Suppressor macrophage treated with lipopolysaccharide for 1 hour (primary cell): ENCODE results near the gene CREBBP.

ENCODE experiments used
- DNase-seq, 3 donors: peaks; one replicate each; pipeline ENCODE4 v3.0.0-alpha.2; 2020 to 2022

CREBBP gene

DNA sequence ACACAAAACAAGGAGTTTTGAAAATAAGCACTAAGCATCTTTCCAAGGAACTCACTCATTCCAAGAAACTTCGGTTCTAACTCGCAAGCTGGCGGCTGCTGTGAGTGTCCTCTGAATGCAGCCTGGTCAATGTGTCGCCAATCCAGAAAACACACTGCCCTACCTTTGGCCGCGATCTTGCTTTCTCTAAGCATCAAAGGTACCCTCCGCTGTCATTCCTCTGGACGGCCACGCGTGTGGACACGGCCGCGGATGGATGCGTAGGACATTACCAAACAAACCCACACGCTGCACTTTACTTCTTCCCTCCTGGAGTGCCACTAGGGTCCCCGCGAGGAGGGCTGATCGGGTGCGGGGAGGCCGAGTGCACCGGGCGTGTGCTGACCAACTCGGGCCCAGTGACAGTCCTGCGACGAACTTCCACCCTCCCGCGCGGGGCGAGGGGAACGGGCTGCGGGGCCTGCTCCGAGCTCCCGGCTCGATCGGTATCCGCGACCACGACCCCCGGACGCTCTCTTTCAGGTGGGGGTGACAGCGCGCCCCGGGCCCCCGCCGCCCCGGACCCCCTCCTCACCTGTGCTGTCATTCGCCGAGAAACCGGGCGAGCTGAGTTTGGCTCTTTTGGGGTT lies 1.1 kb downstream of the CREBBP start:
- DNase-seq: peak; percentile 41 to 59 (median 53)

DNA sequence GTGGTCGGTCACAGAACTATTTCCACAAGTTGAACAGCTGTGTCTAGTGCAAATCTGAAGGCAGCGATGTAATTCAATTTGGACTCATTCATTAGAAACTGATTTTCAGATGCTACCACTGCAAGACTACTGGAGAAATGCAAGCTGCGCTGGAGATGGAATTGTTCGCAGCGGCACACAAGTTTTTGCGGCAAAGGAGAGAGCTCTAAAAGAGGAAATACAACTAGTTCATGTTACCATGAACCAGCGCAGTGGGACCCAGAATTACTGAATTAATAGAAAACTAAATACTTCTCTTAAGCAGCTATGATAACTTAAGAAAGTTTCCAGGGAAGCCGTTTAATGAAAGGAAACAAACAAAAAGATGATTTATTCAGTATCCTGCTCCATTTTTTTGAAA lies 1.9 kb downstream of the CREBBP start:
- DNase-seq: peak; percentile 40 to 56 (median 51)

DNA sequence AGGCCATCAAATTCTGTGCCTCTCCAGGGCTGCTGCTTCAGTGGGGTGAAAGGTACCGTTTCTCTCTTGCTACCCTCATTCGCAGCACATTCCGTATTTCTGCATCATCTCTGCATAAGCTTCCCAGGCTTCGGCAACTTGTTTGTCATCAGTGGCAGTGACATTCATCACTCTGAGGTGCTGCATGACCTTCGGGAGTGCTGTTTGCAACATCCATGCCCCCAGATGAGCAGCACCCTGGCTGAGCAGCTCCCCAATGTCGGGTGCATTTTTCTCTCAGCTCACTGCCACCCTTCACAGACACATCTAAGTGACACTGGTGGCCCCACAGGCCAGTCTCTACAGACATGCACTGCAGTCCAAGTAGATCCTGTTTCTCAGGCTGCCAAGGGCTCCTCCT lies 3.8 kb downstream of the CREBBP start:
- no peak for DNase-seq

DNA sequence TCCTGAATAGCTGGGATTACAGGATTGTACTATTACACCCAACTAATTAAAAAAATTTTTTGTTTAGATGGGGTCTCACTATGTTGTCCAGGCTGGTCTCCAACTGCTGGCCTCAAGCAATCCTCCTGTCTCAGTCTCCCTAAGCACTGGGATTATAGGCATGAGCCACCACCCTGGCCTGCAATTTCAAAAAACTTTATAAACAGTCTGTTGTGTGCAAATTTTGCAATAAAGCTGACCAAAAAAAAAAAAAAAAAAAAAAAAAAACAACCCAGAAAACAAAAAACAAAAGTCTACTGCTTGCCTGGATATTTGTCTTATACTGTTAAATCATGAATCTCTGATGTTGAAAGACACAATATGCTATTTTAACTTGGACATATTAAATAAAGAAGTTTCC lies 4.4 kb downstream of the CREBBP start:
- DNase-seq: no peak

DNA sequence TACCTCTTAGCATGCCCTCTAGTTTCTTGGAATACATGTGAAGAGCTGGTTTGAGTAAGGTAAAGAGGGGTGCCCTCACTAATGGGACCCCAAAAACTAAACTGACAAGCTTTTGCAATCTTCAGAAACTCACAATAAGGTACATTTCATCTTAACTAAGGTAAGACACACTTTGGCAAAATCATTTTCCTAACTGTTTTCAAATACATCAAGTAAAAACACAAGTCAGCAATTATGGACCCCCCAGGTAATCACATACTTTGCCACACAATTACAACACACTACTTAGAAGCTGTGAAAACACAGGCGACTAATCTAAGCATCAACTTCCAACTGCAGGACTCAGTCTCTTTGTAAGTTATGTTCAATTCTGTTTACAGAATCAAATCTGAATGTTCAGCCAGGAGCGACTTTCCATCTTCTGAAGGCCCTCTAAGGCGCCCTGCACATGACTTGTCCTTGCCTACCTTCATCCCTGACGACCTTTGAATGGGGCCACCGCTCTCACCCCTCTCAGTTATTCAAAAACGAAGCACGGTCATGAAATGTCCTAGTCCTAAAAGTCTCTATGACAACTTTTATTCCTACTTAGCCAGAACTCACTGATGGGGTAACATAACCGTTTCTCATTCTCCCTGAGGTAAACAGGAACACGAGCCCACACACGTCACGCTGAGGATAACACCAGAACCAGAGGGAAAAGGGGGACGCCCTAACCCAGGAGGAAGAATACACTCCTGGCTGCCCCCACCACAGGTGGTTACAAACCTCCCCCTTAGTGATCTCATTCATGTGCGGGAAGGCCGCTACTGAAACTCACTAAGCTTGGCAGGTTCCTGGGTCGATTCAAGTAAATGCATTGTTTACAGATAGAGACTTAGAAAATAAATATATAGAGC lies 5.5 kb downstream of the CREBBP start:
- DNase-seq: no peak

DNA sequence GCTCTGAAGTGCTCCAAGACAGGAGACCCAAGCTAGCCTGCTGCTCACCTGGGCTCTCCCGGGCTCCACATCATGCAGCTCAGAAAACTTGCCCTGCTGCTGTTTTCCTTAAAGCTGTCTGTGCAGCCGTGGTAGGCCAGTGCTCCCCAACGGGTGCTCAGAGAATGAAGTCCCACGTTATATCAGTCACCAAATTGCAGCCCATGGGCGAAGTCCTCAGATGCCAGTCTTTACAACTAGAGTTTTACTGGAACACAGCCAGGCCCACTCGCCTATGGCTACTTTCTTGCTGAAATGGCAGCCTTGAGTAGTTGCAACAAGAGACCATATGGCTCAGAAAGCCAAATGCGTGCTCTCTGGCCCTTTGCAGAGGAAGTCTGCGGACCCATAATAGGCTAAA lies 6.3 kb downstream of the CREBBP start:
- no peak for DNase-seq

DNA sequence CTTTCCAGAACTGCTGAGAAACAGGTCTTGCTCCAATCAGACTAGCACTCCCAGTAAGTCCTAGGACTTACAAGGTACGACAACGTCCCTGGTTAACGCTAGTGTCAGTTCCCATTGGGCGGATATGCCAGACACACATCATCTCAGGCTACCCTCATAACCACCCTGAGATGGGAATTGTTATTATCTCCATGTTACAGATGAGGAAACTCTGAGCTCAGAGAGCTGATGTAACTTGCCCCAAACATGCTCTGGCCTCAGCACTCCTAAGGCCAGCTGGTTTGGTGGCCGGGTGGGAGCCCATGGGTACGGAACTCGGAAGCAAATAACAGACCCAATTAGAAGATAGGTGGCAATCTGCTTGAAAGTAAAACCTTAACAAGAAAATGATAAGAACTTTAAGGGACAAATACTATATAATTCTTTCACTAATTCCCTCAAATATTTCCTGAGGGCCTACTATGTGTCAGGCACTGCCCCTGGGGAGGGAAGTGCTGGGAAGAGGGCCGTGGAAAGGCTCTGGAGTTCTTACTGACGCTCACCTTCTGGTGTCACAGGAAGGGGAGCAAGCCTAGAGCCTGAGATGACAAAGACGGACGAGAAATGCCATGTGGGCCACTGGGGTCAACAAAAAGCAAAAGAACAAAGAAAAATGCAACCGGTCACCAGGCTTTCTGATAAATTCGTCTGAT lies 6.9 kb downstream of the CREBBP start:
- no peak for DNase-seq

DNA sequence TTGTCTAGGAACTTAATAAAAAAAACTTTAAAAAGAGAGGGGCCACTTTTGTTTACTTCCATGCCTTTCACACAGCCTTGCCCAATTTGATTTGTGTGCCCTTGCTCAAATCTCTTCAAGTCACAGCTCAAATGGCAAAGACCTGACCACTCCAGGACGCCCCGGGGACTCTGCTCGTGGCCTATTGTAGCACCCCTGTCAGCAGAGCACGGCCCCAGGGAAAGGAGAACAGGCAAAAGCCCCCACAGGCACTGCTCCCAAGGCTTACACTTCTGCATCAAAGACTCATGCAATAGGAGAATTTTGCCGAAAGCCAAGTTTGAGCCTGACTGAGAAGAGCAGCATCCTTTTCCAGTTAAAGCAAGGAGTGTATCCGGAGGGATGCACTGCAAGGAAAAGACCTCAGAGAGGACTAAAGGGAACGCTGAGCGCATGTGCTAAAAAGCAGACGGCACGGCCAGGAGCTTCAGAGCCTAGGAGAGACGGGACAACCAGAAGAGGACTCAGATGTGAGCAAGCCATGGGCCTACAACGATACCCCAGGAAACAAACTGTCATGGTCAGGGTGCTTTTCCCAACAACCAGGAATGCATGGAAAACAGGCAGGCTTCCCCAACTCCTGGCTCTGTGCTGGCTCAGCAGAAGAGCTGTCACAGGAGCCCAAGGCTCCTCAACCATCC lies 8.2 kb downstream of the CREBBP start:
- DNase-seq: no peak

DNA sequence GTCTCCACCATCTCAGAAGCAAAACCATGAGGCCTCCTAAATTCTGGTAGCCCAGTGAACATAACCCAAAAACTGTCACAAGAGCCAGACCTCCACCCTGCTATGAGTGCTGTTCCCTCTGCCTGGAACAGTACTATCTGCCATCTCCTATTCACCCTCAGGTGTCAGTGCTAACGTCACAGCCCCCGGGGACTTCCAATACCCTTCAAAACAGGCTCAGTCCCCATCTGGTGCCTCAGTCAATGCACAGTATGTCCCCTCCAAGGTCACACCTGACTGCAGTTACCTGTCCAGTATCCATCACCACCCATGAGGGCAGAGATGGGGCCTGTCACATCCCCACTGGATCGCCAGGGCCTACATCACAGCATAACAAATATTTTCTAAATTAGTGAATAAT lies 11.5 kb downstream of the CREBBP start:
- DNase-seq: no peak

DNA sequence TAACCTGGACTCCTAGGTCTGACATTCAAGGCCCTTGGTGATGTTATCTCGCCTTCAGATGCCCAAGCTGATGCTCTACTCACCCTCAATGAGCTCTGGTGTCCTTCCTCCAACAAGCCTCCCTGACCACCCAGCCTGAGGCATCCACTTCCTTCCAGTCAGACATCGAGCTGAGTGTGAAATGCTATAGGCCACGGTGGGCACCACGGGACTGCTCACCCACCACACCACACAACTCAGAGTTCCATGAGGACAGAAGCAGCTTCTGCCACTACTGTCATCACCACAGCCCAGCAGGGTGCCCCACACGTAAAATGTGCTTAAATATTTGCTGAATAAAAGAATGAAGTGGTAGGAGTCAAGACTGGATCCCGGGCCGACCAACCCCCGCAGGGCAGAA lies 12.0 kb downstream of the CREBBP start:
- no peak for DNase-seq

DNA sequence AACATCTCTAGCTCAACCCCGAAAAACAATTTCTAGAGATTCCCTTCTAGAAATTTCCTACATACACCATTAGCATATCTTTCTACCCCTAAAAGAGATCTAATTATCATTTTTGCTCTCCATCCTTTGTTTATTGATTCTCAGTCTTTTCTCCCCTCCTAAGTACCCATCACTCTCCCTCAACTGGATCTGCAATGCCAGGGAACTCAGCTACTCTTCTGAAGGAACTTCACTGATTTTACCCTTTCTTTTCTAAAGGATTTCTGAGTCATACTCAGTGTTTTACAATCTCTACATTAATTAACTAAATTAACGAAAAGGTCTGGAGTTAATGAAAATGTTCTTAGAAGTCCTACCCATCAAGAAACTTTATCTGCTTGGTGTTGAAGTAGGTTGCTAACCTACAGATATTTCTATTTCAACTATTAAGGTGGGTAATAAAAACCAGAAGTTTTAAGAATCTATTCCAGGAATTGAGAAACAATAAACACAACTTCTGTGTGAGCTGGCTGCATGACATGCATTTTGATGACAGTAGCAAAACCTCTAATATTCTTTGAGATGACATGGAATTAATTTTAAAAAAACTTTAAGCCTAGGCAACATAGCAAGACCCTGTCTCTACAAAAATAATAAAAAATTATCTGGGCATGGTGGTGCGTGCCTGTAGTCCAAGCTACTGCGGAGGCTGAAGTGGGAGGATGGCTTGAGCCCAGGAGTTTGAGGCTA lies 13.6 kb downstream of the CREBBP start:
- no peak for DNase-seq

DNA sequence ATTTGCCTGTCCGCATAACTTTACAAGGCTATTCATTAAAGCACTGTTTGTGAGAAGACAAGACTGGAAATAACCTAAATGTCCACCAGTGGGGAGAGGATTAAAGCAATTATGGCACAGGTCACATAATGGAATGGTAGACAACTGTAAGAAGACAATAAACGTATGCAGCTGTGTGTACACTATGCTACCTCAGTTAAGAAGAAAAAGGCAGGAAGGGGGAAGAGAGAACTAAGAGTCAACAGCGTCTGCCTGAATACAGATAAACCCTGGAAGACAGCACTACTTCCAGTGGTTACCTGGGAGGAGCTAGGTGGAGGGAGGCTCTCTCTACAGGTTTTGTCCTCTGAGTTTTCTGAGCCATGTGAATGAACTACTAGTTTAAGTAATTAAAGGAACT lies 15.3 kb downstream of the CREBBP start:
- DNase-seq: no peak

DNA sequence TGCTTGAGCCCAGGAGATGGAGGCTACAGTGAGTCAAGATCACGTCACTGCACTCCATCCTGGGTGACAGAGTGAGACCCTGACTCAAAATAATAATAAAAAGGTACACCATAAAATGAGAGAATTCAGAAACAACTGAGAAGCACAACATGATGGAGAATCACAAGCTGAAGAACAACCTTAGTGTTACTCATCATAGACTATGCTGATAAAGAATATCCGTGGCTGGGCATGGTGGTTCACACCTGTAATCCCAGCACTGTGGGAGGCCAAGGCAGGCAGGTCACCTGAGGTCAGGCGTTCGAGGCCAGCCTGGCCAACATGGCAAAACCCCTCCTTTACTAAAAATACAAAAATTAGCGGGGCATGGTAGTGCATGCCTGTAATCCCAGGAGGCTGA lies 16.0 kb downstream of the CREBBP start:
- DNase-seq: no peak

DNA sequence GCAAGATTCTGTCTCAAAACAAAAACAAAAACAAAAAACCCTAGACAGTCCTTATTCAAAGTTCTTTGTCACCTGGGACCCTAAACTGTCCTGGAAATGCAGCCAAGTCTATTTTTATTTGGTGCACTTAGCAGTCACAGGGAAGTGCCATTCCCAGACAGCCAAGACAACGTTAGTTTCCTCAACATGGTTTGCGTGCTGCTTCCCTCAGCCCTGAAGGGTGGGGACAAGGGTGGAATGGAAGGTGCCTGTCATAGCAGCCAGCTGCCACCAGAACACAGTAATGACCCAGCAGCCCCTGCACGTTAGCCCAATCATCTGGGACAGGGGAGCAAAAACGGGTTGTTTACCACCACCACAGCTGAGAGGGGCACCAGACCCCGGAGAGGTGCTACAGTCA lies 16.9 kb downstream of the CREBBP start:
- no peak for DNase-seq

DNA sequence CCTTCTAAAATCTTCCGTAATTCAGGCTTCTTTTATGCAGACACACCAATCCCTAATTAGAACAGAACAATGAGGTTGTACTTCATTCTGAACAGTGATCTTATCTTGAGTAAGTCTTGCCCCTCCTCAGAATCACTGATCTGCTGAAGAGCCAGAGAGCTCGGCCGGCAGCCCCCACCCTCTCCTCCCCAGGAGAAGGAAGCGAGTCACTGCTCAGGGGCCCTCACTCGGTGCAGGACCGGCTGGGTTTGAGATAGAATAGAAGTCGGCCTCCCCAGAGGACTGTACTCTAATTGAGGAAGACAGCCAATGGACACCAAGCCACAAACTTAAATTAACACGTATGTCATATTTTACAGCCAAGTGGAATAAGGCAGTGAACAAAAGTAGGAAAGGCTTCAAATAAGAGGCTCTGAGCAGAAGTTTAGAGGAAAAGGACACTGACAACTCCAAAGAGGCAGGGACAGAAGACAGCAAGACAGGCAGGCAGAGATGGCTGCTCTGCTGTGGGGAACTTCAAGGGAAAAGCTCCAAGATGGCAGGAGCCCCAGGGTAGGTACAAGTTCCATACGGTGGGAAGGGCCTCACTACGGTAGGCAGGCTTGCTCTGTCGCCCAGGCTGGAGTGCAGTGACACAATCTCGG lies 18.6 kb downstream of the CREBBP start:
- peak; percentile 35 to 44 (median 36) for DNase-seq

DNA sequence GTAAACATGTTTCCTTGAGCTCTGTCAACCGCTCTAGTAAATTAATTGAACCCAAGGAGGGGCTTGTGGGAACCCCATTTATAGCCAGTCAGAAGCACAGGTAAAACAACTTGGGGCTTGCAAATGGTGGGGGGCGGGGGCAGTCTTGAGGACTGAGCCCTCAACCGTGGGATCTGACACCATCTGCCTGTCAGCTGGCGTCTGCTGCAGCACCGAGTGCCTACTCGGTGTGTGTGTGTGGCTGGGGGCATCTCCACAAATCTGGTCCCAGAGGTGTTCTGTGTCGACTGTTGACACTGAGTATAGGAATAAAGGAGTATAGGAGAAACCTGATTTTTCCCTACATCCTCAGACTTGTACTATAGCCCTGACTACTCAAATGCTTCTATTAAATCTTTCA lies 20.6 kb downstream of the CREBBP start:
- no peak for DNase-seq

DNA sequence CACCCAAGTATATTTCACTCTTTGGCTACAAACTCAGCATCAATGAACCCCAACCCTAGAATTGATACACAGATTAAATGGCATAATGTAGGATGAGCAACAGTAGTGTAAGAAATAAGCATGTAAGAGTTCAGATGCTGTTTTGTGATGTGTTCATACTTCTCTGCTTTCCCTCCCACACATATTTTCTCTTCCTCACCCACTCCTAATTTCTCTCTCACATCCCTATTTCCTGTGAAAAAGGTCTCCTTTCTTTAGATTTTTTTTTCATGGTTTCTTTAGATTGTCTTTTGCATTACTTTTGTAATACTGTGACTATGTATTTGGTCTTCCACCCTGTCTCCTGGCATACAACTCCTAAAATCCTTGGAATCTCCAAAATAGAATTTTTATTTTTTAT lies 21.7 kb downstream of the CREBBP start:
- peak; percentile 55 to 76 (median 72) for DNase-seq

DNA sequence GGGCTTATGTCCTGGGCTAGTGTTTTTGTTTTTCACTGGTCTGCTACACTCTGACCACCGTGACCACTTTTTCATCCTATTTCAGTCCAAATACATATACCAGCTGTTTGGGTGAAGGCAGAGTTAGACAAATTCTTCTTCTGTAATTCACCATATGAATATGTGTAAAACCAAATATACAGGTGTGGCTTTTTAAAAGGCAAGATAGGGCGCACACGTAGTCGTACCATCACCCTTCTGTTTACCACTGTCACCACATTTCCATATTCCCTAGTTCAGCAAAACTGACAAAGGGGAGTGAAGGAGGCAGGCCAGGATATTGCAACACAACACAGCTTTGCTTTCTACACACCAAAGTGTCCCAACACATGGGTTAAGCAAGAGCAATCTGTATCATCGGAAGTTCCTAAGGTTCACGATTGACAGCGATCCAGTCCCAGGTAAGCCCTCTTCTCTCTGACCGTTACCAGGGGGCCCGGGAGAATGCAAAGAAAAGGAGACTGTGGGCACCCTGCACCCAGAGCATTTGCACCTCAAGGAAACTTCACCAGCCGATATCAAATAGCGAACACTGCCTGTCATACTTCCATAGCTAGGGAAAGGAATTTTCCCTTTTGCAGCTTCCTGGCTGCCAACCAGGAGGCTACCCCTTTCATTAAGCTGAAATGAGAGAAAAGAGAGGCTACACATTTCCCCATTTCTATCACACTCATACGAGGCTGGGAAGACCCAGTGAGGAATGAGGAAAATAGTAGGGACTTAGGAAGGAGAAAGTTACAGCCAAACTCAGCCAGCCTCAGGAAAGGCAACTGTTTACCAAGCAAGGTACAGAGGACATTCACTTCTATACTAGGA lies 23.1 kb downstream of the CREBBP start:
- peak; percentile 82 to 92 (median 90) for DNase-seq

DNA sequence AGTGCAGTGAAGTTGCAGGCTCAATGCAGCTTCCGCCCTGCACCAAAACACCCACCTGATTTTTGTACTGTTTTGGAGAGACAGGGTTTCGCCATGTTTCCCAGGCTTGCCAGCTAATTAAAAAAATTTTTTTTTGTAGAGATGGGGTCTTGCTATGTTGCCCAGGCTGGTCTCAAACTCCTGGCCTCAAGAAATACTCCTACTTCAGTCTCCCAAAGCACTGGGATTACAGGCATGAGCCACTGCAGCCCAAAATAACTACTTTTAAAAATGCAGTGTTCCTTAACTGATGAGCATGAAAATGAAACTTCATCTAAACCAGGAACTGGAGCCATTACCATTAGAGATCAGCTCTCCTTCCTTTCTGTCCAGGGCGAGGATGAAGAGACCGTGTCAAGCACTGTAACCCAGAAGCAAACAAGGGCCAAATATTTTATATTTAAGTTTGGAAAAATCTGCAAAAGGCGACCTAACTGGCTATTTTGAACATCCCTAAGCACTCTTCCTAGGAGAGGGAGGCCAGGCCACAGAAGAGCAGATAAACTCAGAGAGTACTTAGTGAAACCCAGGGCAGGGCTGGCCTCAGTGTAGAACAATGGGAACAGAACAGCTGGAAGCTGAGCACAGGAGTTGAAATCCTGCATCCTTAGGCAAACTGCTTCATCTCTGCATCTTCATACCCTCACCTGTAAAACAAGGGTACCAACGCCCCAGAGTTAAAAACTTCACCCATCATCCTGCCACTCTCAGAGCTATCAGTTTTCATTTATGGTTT lies 24.0 kb downstream of the CREBBP start:
- peak in 1 of 3 donors; percentile 33 for DNase-seq
